Activated CD8-positive, alpha-beta T cell treated with anti-CD3 and anti-CD28 coated beads, Interleukin-2, amount 10 ng/mL, durations not matched to agents 7 days and 5 days (primary cell): Measurements from ENCODE around the gene SIMC1. TPM values are rescaled to one million over a fixed set of nuclear protein-coding genes. Genes with fewer than 3 reads are reported as not detected.
"Not testable (repeated sequence)": the region's sequence is repeated elsewhere in the genome, so short reads cannot be mapped to it uniquely, and the experiment has no call there.

Experiments
- ATAC-seq: fragments of 150-1000 bp; cut with Tn5 transposase; one replicate; pipeline ENCODE4 v1.10.0; 2021; ENCODE audit warnings: moderate library complexity
- CTCF ChIA-PET: fragments of 350-600 bp; sonication (Branson Sonifier 250); formaldehyde crosslinking; loops from one replicate; lab custom pipeline; 2021; ENCODE audit warnings: antibody characterized with exemption; lab: Charles Lee
- POLR2A ChIA-PET: fragments of 350-600 bp; sonication (Branson Sonifier 250); formaldehyde crosslinking; loops from one replicate; lab custom pipeline; 2021; ENCODE audit warnings: antibody characterized with exemption; lab: Charles Lee
- DNase-seq: peaks from one replicate; pipeline ENCODE4 v3.0.0-alpha.2; 2020
- H3K27ac Mint-ChIP-seq: one replicate; pipeline ENCODE4 v1.8.0; 2021; ENCODE audit warnings: mild to moderate bottlenecking, mixed read lengths
- H3K27me3 Mint-ChIP-seq: one replicate; pipeline ENCODE4 v1.8.0; 2021; ENCODE audit warnings: low read depth, mixed read lengths
- H3K36me3 Mint-ChIP-seq: one replicate; pipeline ENCODE4 v1.8.0; 2021; ENCODE audit warnings: low read depth, mixed read lengths
- H3K4me1 Mint-ChIP-seq: one replicate; pipeline ENCODE4 v1.8.0; 2021; ENCODE audit warnings: low read depth, mixed read lengths
- H3K4me3 Mint-ChIP-seq: one replicate; pipeline ENCODE4 v1.8.0; 2021; ENCODE audit warnings: mild to moderate bottlenecking, mixed read lengths
- H3K9me3 Mint-ChIP-seq: one replicate; pipeline ENCODE4 v1.8.0; 2022; ENCODE audit warnings: mixed read lengths; ENCODE audit not compliant: insufficient read depth
- total RNA-seq, 2 experiments: library from RNA; stranded (reverse); gene quantifications; one replicate each; pipeline ENCODE4 v1.2.3, GENCODE V29; 2021

The SIMC1 gene
- total RNA-seq, 2 experiments from 2014 or later = 25.7 to 26.3 TPM

GRCh38 chr5:176257871-176258505, 19.8 kb downstream of the SIMC1 start:
- H3K36me3 Mint-ChIP-seq, H3K4me1 Mint-ChIP-seq, POLR2A ChIA-PET, H3K27me3 Mint-ChIP-seq, CTCF ChIA-PET, H3K4me3 Mint-ChIP-seq, ATAC-seq, H3K9me3 Mint-ChIP-seq, H3K27ac Mint-ChIP-seq, DNase-seq: not testable (repeated sequence)

- H3K27ac Mint-ChIP-seq, H3K9me3 Mint-ChIP-seq, CTCF ChIA-PET, ATAC-seq, POLR2A ChIA-PET, H3K27me3 Mint-ChIP-seq, H3K4me1 Mint-ChIP-seq, DNase-seq, H3K4me3 Mint-ChIP-seq: not testable (repeated sequence)
- peaks cover 26% of the 10 kb centered on the region for H3K36me3 Mint-ChIP-seq
Measured at GRCh38 chr5:176260682-176261081, 22.5 kb downstream of the SIMC1 start.

GRCh38 chr5:176266448-176266847, 28.2 kb downstream of the SIMC1 start:
- H3K36me3 Mint-ChIP-seq = peaks cover 28% of the 10 kb centered on the region

GRCh38 chr5:176289018-176289417, 50.8 kb downstream of the SIMC1 start:
- POLR2A ChIA-PET, ATAC-seq, DNase-seq, H3K4me3 Mint-ChIP-seq, H3K36me3 Mint-ChIP-seq, H3K9me3 Mint-ChIP-seq, H3K4me1 Mint-ChIP-seq, H3K27ac Mint-ChIP-seq, CTCF ChIA-PET, H3K27me3 Mint-ChIP-seq: not testable (repeated sequence)

More at GRCh38 chr5:176266448-176266847, 28.2 kb downstream of the SIMC1 start:
- ATAC-seq, H3K4me3 Mint-ChIP-seq, H3K9me3 Mint-ChIP-seq, CTCF ChIA-PET, DNase-seq, H3K27me3 Mint-ChIP-seq, H3K4me1 Mint-ChIP-seq, H3K27ac Mint-ChIP-seq, POLR2A ChIA-PET: not testable (repeated sequence)

GRCh38 chr5:176290057-176290840, 52.0 kb downstream of the SIMC1 start:
- POLR2A ChIA-PET, H3K27ac Mint-ChIP-seq, H3K4me1 Mint-ChIP-seq, CTCF ChIA-PET, H3K4me3 Mint-ChIP-seq, DNase-seq, ATAC-seq, H3K9me3 Mint-ChIP-seq, H3K36me3 Mint-ChIP-seq, H3K27me3 Mint-ChIP-seq: not testable (repeated sequence)

- H3K27me3 Mint-ChIP-seq, H3K27ac Mint-ChIP-seq, DNase-seq, CTCF ChIA-PET, ATAC-seq, H3K4me3 Mint-ChIP-seq, H3K9me3 Mint-ChIP-seq, POLR2A ChIA-PET, H3K4me1 Mint-ChIP-seq: not testable (repeated sequence)
- peaks cover 33% of the 10 kb centered on the region for H3K36me3 Mint-ChIP-seq
Measured at GRCh38 chr5:176305356-176305755, 67.1 kb downstream of the SIMC1 start.

GRCh38 chr5:176317534-176318374, 79.5 kb downstream of the SIMC1 start:
- CTCF ChIA-PET = no interaction called here
- Mint-ChIP-seq H3K36me3 (peaks cover 29% of the 10 kb centered on the region), H3K27ac (no peak overlapping the region), H3K27me3 (no peaks in the 10 kb centered on the region), H3K9me3 (no peaks in the 10 kb centered on the region), H3K4me3 (no peak overlapping the region), H3K4me1 (no peaks in the 10 kb centered on the region)
- no peak for DNase-seq
- POLR2A ChIA-PET = no interaction called here
- ATAC-seq = no peak

GRCh38 chr5:176319827-176320554, 81.8 kb downstream of the SIMC1 start:
- ATAC-seq (no peak), DNase-seq (no peak)
- H3K9me3 Mint-ChIP-seq = no peaks in the 10 kb centered on the region
- no peaks in the 10 kb centered on the region for H3K27me3 Mint-ChIP-seq
- H3K4me1 Mint-ChIP-seq = no peaks in the 10 kb centered on the region
- no peak overlapping the region for H3K27ac Mint-ChIP-seq
- H3K4me3 Mint-ChIP-seq = no peak overlapping the region
- peaks cover 21% of the 10 kb centered on the region for H3K36me3 Mint-ChIP-seq
- CTCF ChIA-PET = interaction anchor here (1.5 kb wide), 1 partner anchor 42 kb away, joined by 3 read pairs; the partner anchor contains the start of gene KIAA1191
- POLR2A ChIA-PET = no interaction called here

GRCh38 chr5:176320577-176320976, 82.4 kb downstream of the SIMC1 start:
- ATAC-seq = no peak
- POLR2A ChIA-PET = no interaction called here
- CTCF ChIA-PET = interaction anchor here (1.5 kb wide), 1 partner anchor 41 kb away, joined by 3 read pairs; the partner anchor contains the start of gene KIAA1191
- Mint-ChIP-seq H3K9me3 (no peaks in the 10 kb centered on the region), H3K4me3 (no peak overlapping the region), H3K27ac (no peak overlapping the region), H3K27me3 (no peaks in the 10 kb centered on the region), H3K4me1 (no peaks in the 10 kb centered on the region), H3K36me3 (peaks cover 16% of the 10 kb centered on the region)
- DNase-seq = no peak

- no peak for ATAC-seq
- H3K9me3 Mint-ChIP-seq = peaks cover 11% of the 10 kb centered on the region
- H3K27me3 Mint-ChIP-seq = no peaks in the 10 kb centered on the region
- DNase-seq = no peak
- POLR2A ChIA-PET = no interaction called here
- H3K27ac Mint-ChIP-seq = no peak overlapping the region
- CTCF ChIA-PET = interaction anchor here (0.7 kb wide), 1 partner anchor 41 kb away, joined by 3 read pairs; no protein-coding TSS in a partner anchor
- no peak overlapping the region for H3K4me3 Mint-ChIP-seq
- H3K36me3 Mint-ChIP-seq = peaks cover 26% of the 10 kb centered on the region
- H3K4me1 Mint-ChIP-seq = no peaks in the 10 kb centered on the region
Measured at GRCh38 chr5:176334031-176334770, 96.0 kb downstream of the SIMC1 start.

GRCh38 chr5:176337913-176338312, 99.7 kb downstream of the SIMC1 start:
- Mint-ChIP-seq H3K27me3 (no peaks in the 10 kb centered on the region), H3K27ac (no peak overlapping the region), H3K4me3 (no peak overlapping the region), H3K4me1 (no peaks in the 10 kb centered on the region), H3K36me3 (peaks cover 27% of the 10 kb centered on the region), H3K9me3 (peaks cover 11% of the 10 kb centered on the region)
- no peak for DNase-seq
- ChIA-PET POLR2A (no interaction called here), CTCF (no interaction called here)
- no peak for ATAC-seq
